Measurements from ENCODE around the gene NACC2. TPM values are rescaled to one million over a fixed set of nuclear protein-coding genes. Genes with fewer than 3 reads are reported as not detected.

The NACC2 gene
- total RNA-seq, 1 experiment from 2014 or later: 34.4 TPM

GRCh38 chr9:136093995-136094881, 851 bp downstream of the NACC2 start:
- DNase-seq (ENCODE audit: low read depth): peak; percentile 44

DNA sequence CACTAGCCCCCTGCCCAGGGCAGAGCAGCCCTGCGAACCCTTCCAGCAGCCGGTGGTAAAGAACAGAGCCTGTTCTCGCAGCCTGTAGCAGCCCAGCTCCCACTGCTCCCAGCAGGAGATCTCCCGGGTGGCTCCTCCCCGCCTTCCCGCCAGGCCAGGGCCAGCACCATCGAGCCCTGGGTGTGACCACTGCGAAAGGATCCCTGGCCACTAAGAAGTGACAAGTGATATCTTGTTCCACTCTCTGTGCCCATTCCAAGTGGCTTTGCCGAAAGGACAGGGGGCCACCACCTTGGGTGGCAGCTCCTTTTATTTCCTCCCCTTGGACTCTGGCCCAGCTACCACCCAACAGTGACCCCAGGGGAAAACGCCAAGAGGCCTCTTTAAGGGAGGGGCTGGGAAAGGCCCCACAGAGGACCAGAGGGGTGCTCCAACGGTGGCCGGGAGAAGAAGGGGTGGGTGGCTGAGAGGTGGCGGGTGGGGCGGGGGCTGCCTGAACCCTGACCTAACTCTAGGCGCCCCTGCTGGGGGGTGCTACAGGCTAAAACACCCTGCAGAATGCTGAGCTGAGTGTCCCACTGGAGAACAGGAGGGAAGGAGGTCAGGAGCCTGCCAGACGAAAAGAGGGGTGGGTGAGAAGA, 1.6 kb downstream of the NACC2 start:
- DNase-seq (ENCODE audit: low read depth): no peak

GRCh38 chr9:136092741-136093140, 2.3 kb downstream of the NACC2 start:
- DNase-seq (ENCODE audit: low read depth): no peak

DNA sequence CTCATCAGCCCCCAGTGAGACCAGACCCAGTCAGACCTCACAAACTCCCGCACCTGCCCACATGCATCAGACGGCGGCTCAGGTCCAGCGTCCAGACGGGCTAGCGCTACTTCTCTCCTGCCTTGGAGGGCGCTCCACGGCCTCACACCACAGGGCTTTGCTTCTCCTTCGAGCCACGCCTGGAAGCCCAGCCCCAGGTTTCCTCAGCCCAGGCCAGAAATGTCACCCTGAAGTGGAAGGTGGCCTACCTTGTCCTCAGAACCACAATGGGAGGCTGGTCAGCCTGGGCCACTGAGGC, 2.8 kb downstream of the NACC2 start:
- no peak for DNase-seq (ENCODE audit: low read depth)

- peak; percentile 34 for DNase-seq (ENCODE audit: low read depth)
Measured at GRCh38 chr9:136091582-136092352, 3.3 kb downstream of the NACC2 start.

DNA sequence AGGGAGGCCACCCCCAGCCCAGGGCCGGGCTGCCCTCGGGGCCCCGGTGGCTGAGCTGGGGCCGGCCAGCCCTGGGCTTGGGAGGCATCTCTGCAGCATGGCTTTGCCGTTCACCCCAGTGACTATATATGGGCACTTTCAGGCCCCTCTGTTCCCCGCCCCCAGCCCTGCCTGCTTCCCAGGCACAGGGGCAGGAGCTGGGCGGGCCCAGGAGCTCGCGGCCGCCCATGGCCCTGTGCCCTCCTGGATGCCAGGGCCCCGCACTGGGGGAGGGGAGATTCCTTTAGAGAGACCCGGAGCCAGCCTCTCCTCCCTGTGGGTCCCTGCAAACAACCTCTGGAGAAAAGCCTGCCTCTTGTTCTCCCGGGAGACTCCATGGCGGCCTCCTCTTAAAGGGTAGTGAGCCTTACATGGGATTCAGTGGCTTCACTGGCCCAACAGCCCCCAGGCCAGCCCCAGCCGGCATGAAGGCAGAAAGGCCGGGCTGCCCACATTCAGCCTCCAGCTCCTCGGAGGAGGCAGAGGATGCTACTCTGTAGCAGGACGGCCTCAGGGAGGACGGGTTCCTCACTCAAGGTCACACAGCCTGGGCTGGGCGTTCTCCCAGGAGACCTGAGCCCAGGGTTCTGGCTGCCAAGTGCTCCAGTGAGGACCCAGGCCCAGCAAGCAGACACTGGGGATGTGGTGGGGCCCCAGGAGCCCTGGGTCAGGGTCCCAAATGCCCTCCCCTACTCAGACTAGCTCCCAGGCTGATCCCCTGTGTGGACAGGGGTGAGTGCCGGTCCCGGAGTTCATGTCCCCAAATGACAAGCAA, 4.1 kb downstream of the NACC2 start:
- no peak for DNase-seq (ENCODE audit: low read depth)

GRCh38 chr9:136090056-136090735, 4.9 kb downstream of the NACC2 start:
- DNase-seq (ENCODE audit: low read depth): no peak

DNA sequence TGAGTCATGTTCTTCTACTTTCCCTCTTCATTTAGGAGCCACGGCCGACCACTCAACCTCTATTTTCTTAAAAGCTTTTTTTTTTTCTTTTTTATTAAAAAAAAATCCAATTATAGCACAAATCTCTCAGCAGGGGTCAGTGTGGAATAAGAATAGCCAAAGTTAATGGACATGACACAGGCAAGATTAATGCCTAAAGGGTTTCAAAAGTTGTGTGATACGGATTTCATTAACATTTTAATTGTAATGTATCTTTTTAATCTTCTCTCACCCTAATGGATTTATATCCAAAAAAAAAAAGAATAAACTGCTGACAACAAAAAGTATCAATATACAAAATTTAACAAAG, 5.4 kb downstream of the NACC2 start:
- peak; percentile 44 for DNase-seq (ENCODE audit: low read depth)

DNA sequence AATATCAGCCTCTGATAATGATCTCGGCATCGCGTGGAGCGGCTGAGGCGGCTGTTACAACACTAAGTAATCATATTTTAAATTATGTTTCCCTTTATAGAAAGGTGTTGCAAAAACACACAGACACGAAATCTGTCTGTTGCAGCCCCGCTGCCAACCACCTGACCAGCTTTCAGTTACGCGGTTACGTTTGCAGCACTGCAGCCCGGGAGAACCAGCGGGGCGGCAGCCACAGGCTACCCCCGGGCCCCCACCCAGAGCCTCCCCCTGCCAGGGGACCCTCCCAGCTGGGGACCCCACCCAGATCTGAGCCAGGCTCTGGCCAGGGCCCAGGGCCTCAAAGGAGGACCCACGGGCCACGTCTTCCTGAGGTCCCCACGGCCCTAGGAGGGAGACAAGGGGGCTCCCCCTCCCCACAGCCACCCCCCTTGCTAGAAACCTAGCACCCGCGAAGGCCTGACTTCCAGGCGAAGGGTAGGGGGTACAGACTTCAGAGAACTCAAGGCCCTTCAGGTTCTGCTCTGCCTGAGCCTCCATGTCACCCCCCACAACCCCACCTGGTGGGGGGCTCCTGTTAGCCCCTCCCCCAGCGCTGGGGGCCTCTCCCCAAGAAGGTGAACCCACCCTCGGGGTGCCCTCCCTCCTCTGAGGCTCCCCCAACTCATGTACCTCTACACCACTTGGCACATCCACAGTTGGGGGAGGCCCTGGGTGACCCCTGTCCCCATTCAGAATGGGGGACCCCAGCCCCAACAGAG, 6.0 kb downstream of the NACC2 start:
- DNase-seq (ENCODE audit: low read depth): no peak

DNA sequence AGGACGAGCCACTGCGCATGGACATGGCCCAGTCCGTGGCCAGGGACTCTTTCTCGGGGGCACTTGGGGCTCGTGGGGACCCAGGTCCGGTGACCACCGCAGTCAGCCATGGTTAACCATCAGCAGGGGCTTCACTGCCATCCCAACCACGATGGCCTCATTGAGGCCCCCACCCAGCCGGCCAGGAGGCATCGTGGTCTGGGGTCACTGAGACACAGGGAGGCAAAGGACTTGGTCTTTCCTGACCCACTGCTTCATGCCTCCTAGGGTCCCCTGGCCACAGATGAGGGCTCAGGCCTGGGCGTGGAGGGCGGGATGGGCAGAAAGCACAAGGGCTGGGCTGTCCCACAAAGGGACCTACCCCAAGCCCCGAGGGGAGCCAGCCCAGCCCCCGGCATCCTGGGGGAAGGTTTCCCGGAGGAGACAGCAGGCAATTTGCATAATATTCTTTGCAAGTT, 6.6 kb downstream of the NACC2 start:
- no peak for DNase-seq (ENCODE audit: low read depth)

DNA sequence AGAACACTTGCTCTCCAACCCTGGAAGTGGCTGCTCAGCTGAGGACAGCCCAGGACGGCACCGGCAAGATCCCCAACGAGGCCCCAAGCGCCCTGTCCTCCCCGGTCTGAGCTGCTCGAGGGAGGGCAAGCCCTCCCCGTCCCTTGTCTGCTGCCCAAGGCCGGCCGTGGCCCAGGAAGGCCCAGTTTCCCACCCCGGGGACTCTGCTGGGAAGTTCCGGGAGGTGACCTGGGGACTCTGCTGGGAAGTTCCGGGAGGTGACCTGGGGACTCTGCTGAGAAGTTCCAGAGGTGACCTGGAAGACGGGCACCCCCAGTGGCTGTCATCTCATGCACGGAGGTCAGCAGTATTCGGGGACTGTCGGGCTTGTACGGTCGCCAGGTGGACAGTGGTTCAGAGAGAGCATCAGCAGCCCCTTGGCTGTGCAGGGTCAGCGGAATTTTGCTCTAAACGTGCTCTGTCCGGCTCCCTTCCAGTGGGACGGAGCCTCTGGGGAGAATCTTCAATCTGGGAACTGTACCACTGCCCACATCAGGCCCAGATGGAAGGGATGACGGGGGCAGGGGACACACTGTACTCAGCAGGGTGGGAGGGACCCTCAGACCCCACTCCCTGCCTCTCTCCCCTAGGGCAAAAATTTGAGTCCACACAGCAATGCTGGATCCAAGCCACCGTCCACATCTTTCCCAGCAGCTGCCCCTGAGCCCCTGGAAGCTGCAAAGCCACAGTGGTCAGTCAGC, 7.2 kb downstream of the NACC2 start:
- no peak for DNase-seq (ENCODE audit: low read depth)

DNA sequence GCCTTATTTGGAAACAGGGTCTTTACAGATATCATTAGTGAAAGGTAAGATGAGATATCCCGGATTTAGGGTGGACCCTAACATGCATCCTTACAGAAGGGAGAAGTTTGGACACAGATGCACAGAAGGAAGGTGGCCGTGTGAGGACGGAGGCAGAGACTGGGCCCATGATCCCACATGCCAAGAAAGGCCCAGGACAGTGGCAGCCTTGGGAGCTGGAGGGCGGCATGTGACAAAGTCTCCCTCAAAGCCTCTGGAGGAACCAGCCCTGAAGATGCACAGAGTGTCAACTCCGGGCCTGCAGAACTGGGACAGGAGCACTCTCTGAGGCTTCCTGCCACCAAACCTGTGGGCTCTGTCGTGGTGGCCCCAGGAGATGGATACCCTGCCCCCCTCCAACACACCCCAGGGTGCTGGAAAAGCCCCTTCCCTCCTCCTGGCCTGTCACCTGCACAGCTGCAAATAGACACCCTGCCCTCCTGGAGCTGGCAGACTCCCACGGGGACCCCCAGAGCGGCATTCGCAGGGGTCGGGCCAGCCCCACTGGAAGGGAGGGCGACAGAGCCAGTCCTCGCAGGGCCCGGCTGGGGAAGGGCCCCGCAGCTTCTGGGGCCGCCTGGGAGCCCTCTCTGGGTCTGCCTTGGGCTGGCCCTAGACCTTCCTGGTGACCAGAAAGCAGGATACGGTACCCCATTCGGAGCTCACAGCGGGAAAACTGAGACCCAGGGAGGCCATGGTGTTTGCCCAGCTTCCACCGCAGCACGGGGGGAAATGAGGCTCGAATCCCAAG, 7.9 kb downstream of the NACC2 start:
- no peak for DNase-seq (ENCODE audit: low read depth)

- DNase-seq (ENCODE audit: low read depth): no peak
Measured at GRCh38 chr9:136086213-136086881, 8.7 kb downstream of the NACC2 start.

DNA sequence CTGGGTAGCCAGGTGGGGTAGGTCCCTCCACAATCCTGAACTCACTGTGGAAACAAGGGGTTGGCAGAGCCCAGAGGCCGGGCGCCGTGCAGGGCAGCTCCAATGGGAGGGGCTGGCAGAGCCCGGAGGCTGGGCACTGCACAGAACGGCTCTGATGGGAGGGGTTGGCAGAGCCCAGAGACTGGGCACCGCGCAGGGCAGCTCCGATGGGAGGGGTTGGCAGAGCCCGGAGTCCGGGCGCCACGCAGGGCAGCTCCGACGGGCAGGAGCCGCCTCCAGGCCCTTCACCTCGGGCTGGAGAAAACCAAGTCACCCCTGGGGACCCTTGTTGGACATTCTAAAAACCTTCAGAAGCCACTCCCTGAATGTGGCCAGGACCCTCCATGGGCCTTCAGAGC, 9.3 kb downstream of the NACC2 start:
- no peak for DNase-seq (ENCODE audit: low read depth)

DNA sequence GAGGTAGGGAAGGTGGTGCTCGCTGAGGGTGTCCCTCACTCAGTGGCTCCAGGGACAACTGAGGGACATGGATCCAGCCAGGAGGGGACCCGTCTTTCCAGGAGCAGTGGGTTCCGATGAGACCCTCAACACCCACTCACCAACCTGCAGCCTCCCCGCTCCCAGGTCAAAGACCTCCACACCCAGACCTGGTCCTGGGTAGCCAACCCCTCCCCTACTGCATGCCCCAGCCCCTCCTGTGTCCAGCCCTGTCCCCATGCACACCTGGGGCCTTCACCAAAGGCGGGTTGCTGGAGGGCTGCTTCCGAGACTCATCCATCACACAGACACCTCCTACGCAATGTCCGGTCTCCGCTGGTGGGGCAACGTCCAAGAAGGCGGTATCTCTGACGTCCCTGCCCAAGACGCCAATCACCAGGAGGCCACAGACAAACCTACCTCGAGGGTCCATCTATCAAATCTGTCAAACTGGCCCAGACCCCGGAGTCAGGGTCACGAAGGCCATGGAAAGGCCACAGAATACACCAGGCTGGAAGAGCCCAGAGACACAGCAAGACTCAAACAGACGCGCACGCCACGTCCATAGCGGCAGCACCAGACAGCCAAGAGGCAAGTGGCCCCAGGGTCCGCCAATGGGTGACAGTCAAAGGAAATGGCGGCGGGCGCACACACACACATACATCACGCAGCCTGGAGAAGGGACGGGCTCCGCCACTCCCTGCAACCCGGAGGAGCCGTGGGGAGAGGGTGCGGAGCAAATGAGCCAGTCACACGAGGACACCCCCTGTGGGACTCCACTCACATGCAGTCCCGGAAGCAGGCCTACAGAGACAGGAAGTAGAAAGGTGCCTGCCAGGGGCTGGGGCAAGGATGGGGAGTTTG, 10.8 kb downstream of the NACC2 start:
- DNase-seq (ENCODE audit: low read depth): no peak

DNA sequence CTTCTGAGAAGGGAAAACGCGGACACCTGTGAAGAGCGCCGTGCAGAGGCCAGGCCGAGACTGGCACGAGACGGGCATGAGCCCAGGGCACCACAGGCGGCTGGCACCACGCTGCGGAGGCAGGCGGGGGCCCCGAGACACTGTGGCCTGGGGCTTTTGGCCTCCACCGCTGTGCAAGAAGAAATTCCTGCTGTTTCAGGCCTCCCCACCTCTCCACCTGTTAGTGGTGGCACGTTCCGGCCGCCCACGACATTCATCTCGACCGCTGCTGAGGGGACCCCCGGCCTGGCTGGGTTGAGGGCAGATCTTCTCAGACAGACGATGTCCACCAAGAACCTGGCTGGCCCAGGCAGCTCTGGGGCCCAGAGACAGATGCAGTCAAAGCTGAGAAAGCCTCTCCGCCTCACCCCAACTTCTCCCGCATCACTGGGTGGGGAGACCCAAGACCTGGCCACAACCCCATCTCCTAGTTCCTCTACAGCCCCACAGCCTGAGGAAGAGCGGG, 11.5 kb downstream of the NACC2 start:
- no peak for DNase-seq (ENCODE audit: low read depth)

Measured in LHCN-M2 (cell line).